GM12878 (cell line): ENCODE data around the gene CNTN4. TPM values are rescaled to one million over a fixed set of nuclear protein-coding genes. Genes with fewer than 3 reads are reported as not detected.

Experiments used
- BACH1 ChIP-seq: fragments of 450-650 bp; IDR thresholded peaks from 2 replicates; pipeline ENCODE4 v1.6.1; 2017; ENCODE audit warnings: mild to moderate bottlenecking, borderline replicate concordance
- EED ChIP-seq: sonication (generic); IDR thresholded peaks from 2 replicates; pipeline ENCODE4 v1.6.1; 2016; ENCODE audit warnings: antibody characterized with exemption, low read depth
- KAT2A ChIP-seq: conservative IDR thresholded peaks from 2 replicates; pipeline ENCODE4 v1.6.1; 2011; ENCODE audit warnings: low read depth, low read length; ENCODE audit not compliant: control insufficient read depth
- KDM1A ChIP-seq: fragments of 200-600 bp; sonication (generic); IDR thresholded peaks from 2 replicates; pipeline ENCODE4 v1.6.1; 2016; ENCODE audit warnings: borderline replicate concordance
- LARP7 ChIP-seq: fragments of 450-650 bp; IDR thresholded peaks from 2 replicates; pipeline ENCODE4 v1.6.1; 2017; ENCODE audit warnings: mild to moderate bottlenecking
- MLLT1 ChIP-seq: fragments of 450-650 bp; IDR thresholded peaks from 2 replicates; pipeline ENCODE4 v1.6.1; 2016; ENCODE audit warnings: mild to moderate bottlenecking
- NFYB ChIP-seq: IDR thresholded peaks from 2 replicates; pipeline ENCODE4 v1.6.1; 2011; ENCODE audit warnings: low read depth, mild to moderate bottlenecking, low read length, improper control_type of control experiment, moderate library complexity; ENCODE audit not compliant: insufficient read depth
- NR2C1 ChIP-seq: fragments of 450-650 bp; IDR thresholded peaks from 2 replicates; pipeline ENCODE4 v1.6.1; 2017; ENCODE audit warnings: antibody characterized with exemption, mild to moderate bottlenecking, moderate library complexity
- POU2F2 ChIP-seq: IDR thresholded peaks from 3 replicates; pipeline ENCODE4 v1.6.1; 2011; ENCODE audit warnings: low read depth, mild to moderate bottlenecking, low read length, borderline replicate concordance
- SIN3A ChIP-seq: IDR thresholded peaks from 2 replicates; pipeline ENCODE4 v1.6.1; 2012; ENCODE audit warnings: low read depth, low read length, improper control_type of control experiment
- SREBF1 ChIP-seq: IDR thresholded peaks from 2 replicates; pipeline ENCODE4 v1.6.1; 2012; ENCODE audit warnings: mild to moderate bottlenecking, low read length
- YY1 ChIP-seq: IDR thresholded peaks from 2 replicates; pipeline ENCODE4 v1.6.1; 2011; ENCODE audit warnings: low read depth, mild to moderate bottlenecking, low read length
- ZNF24 ChIP-seq: fragments of 450-650 bp; IDR thresholded peaks from 2 replicates; pipeline ENCODE4 v1.6.1; 2017; ENCODE audit warnings: antibody characterized with exemption, mild to moderate bottlenecking
- polyA plus RNA-seq, 11 experiments: library from polyadenylated mRNA; depleted of rRNA in 4 of 11; unstranded in 6 of 11; stranded (reverse) in 5 of 11; fragments of >200 nt; fragmentation: Nextera tagmentation in 4 of 11; fragmentation: Illumina TruSeq in 1 of 11; extraction: Ambion mirVana in 4 of 11; extraction: Trizol in 1 of 11; gene quantifications; 1 replicate in 1 of 11; 2 replicates in 10 of 11; pipeline versions ENCODE4 v1.2.1 to v1.2.3, GENCODE V29; 2011 to 2016; ENCODE audit warnings: inconsistent platforms in 2 of 11, missing spikeins in 2 of 11, low read depth in 1 of 11
- total RNA-seq, 4 experiments: library from RNA; depleted of rRNA in 3 of 4; stranded (reverse); fragments of >200 nt in 3 of 4; fragmentation: Illumina TruSeq in 1 of 4; extraction: Trizol in 1 of 4; gene quantifications; 2 replicates each; pipeline versions ENCODE4 v1.2.1 to v1.2.3, GENCODE V29; 2013 to 2021
- TF ChIP-seq, protein P1 (sequence below): fragments of 450-650 bp; conservative IDR thresholded peaks from 2 replicates; pipeline ENCODE4 v1.6.1; 2017; ENCODE audit warnings: mild to moderate bottlenecking, moderate library complexity
- TF ChIP-seq, protein P2 (sequence below): IDR thresholded peaks from 2 replicates; pipeline ENCODE4 v1.6.1; 2012; ENCODE audit warnings: low read depth, low read length, improper control_type of control experiment
- TF ChIP-seq, protein P3 (sequence below): fragments of 450-650 bp; IDR thresholded peaks from 2 replicates; pipeline ENCODE4 v1.6.1; 2017; ENCODE audit warnings: mild to moderate bottlenecking, moderate library complexity

CNTN4 gene
- total and polyA plus RNA-seq, 10 of the 15 experiments (the other 5 are each of a cell fraction or from before 2014, with no cell fraction given): 0.05 to 0.43 (median 0.15) TPM; not detected in 1

DNA sequence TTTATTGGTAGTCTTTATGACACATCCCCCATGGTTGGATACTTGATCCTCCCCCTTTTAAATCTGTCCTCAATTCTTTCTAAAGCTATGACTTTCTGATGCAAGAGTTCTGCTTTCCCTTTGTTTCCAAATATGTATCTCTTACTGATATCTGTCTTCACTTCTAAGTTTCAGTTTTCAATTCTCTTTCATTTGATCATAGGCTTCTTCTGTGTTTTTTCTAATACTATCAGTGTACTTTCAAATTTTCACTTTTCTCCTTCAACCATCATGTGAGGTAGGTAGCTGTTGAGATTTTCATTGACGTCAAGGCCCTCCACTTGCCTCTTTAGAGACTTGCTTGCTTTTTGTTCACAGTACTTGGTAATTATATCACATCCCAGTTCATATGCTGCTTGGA, 436.5 kb downstream of the CNTN4 start (continued):
- TF ChIP-seq MLLT1 (no peak), SIN3A (no peak), POU2F2 (no peak), SREBF1 (no peak), EED (no peak), KDM1A (no peak), BACH1 (no peak), YY1 (no peak), LARP7 (no peak), NR2C1 (no peak), ZNF24 (no peak), KAT2A (no peak), NFYB (no peak)
- TF ChIP-seq, protein P1, sequence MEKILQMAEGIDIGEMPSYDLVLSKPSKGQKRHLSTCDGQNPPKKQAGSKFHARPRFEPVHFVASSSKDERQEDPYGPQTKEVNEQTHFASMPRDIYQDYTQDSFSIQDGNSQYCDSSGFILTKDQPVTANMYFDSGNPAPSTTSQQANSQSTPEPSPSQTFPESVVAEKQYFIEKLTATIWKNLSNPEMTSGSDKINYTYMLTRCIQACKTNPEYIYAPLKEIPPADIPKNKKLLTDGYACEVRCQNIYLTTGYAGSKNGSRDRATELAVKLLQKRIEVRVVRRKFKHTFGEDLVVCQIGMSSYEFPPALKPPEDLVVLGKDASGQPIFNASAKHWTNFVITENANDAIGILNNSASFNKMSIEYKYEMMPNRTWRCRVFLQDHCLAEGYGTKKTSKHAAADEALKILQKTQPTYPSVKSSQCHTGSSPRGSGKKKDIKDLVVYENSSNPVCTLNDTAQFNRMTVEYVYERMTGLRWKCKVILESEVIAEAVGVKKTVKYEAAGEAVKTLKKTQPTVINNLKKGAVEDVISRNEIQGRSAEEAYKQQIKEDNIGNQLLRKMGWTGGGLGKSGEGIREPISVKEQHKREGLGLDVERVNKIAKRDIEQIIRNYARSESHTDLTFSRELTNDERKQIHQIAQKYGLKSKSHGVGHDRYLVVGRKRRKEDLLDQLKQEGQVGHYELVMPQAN: no peak
- TF ChIP-seq, protein P2, sequence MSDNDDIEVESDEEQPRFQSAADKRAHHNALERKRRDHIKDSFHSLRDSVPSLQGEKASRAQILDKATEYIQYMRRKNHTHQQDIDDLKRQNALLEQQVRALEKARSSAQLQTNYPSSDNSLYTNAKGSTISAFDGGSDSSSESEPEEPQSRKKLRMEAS: no peak
- TF ChIP-seq, protein P3, sequence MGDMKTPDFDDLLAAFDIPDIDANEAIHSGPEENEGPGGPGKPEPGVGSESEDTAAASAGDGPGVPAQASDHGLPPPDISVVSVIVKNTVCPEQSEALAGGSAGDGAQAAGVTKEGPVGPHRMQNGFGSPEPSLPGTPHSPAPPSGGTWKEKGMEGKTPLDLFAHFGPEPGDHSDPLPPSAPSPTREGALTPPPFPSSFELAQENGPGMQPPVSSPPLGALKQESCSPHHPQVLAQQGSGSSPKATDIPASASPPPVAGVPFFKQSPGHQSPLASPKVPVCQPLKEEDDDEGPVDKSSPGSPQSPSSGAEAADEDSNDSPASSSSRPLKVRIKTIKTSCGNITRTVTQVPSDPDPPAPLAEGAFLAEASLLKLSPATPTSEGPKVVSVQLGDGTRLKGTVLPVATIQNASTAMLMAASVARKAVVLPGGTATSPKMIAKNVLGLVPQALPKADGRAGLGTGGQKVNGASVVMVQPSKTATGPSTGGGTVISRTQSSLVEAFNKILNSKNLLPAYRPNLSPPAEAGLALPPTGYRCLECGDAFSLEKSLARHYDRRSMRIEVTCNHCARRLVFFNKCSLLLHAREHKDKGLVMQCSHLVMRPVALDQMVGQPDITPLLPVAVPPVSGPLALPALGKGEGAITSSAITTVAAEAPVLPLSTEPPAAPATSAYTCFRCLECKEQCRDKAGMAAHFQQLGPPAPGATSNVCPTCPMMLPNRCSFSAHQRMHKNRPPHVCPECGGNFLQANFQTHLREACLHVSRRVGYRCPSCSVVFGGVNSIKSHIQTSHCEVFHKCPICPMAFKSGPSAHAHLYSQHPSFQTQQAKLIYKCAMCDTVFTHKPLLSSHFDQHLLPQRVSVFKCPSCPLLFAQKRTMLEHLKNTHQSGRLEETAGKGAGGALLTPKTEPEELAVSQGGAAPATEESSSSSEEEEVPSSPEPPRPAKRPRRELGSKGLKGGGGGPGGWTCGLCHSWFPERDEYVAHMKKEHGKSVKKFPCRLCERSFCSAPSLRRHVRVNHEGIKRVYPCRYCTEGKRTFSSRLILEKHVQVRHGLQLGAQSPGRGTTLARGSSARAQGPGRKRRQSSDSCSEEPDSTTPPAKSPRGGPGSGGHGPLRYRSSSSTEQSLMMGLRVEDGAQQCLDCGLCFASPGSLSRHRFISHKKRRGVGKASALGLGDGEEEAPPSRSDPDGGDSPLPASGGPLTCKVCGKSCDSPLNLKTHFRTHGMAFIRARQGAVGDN: no peak
